ENCODE data around the gene GNG7. TPM values are rescaled to one million over a fixed set of nuclear protein-coding genes. Genes with fewer than 3 reads are reported as not detected.
"Not testable (repeated sequence)": the region's sequence is repeated elsewhere in the genome, so short reads cannot be mapped to it uniquely, and the experiment has no call there.

GNG7 gene
- total RNA-seq, 1 donor from 2014 or later: 7.7 TPM

GRCh38 chr19:2474232-2475017 is 228.1 kb downstream of the GNG7 start:
- H3K36me3 Mint-ChIP-seq (ENCODE audit: low read depth, unreplicated experiment): peaks cover 3% of the 10 kb centered on the region
- TF ChIP-seq CTCF (IDR thresholded peaks at IDR 0.05; ENCODE audit: unreplicated experiment): peak; percentile 99
- peaks cover 20% of the 10 kb centered on the region for H3K4me1 Mint-ChIP-seq (ENCODE audit: unreplicated experiment)
- no peaks in the 10 kb centered on the region for H3K9me3 Mint-ChIP-seq (ENCODE audit: unreplicated experiment)
- DNase-seq (ENCODE audit: low spot score): peak; percentile 90
- H3K27me3 Mint-ChIP-seq (ENCODE audit: unreplicated experiment): peaks cover 10% of the 10 kb centered on the region
- H3K4me3 Mint-ChIP-seq (ENCODE audit: unreplicated experiment): no peak overlapping the region
- no peak overlapping the region for H3K27ac Mint-ChIP-seq (ENCODE audit: unreplicated experiment)

- H3K27me3 Mint-ChIP-seq (ENCODE audit: unreplicated experiment); H3K27ac Mint-ChIP-seq (ENCODE audit: unreplicated experiment); H3K4me3 Mint-ChIP-seq (ENCODE audit: unreplicated experiment); H3K4me1 Mint-ChIP-seq (ENCODE audit: unreplicated experiment); DNase-seq (ENCODE audit: low spot score); H3K36me3 Mint-ChIP-seq (ENCODE audit: low read depth, unreplicated experiment); H3K9me3 Mint-ChIP-seq (ENCODE audit: unreplicated experiment): not testable (repeated sequence)
Observed at GRCh38 chr19:2469915-2470200, 232.6 kb downstream of the GNG7 start.

- DNase-seq (ENCODE audit: low spot score): no peak
- H3K27ac Mint-ChIP-seq (ENCODE audit: unreplicated experiment): no peak overlapping the region
- H3K36me3 Mint-ChIP-seq (ENCODE audit: low read depth, unreplicated experiment): no peaks in the 10 kb centered on the region
- no peak overlapping the region for H3K4me3 Mint-ChIP-seq (ENCODE audit: unreplicated experiment)
- H3K4me1 Mint-ChIP-seq (ENCODE audit: unreplicated experiment): peaks cover 3% of the 10 kb centered on the region
- no peaks in the 10 kb centered on the region for H3K27me3 Mint-ChIP-seq (ENCODE audit: unreplicated experiment)
- no peaks in the 10 kb centered on the region for H3K9me3 Mint-ChIP-seq (ENCODE audit: unreplicated experiment)
- no peak for TF ChIP-seq CTCF (IDR thresholded peaks at IDR 0.05; ENCODE audit: unreplicated experiment)
Observed at GRCh38 chr19:2469102-2469914, 233.2 kb downstream of the GNG7 start.

- Mint-ChIP-seq H3K27me3 (ENCODE audit: unreplicated experiment) (no peaks in the 10 kb centered on the region), H3K4me3 (ENCODE audit: unreplicated experiment) (no peak overlapping the region), H3K36me3 (ENCODE audit: low read depth, unreplicated experiment) (no peaks in the 10 kb centered on the region), H3K9me3 (ENCODE audit: unreplicated experiment) (no peaks in the 10 kb centered on the region), H3K4me1 (ENCODE audit: unreplicated experiment) (peaks cover 3% of the 10 kb centered on the region), H3K27ac (ENCODE audit: unreplicated experiment) (no peak overlapping the region)
- DNase-seq (ENCODE audit: low spot score): no peak
- no peak for TF ChIP-seq CTCF (IDR thresholded peaks at IDR 0.05; ENCODE audit: unreplicated experiment)
Observed at GRCh38 chr19:2468596-2468995, 233.9 kb downstream of the GNG7 start.

- Mint-ChIP-seq H3K9me3 (ENCODE audit: unreplicated experiment) (no peaks in the 10 kb centered on the region), H3K27ac (ENCODE audit: unreplicated experiment) (no peak overlapping the region), H3K4me1 (ENCODE audit: unreplicated experiment) (peaks cover 3% of the 10 kb centered on the region), H3K4me3 (ENCODE audit: unreplicated experiment) (no peak overlapping the region), H3K36me3 (ENCODE audit: low read depth, unreplicated experiment) (peaks cover 3% of the 10 kb centered on the region), H3K27me3 (ENCODE audit: unreplicated experiment) (peaks cover 3% of the 10 kb centered on the region)
- no peak for DNase-seq (ENCODE audit: low spot score)
- TF ChIP-seq CTCF (IDR thresholded peaks at IDR 0.05; ENCODE audit: unreplicated experiment): no peak
Observed at GRCh38 chr19:2464389-2464788, 238.1 kb downstream of the GNG7 start.

GRCh38 chr19:2463694-2464093 is 238.8 kb downstream of the GNG7 start:
- not testable (repeated sequence) for DNase-seq (ENCODE audit: low spot score); H3K36me3 Mint-ChIP-seq (ENCODE audit: low read depth, unreplicated experiment); H3K27me3 Mint-ChIP-seq (ENCODE audit: unreplicated experiment); H3K4me1 Mint-ChIP-seq (ENCODE audit: unreplicated experiment); H3K27ac Mint-ChIP-seq (ENCODE audit: unreplicated experiment); H3K4me3 Mint-ChIP-seq (ENCODE audit: unreplicated experiment); H3K9me3 Mint-ChIP-seq (ENCODE audit: unreplicated experiment)

All from endothelial cell (in vitro differentiated cells).